Measurements from ENCODE around the gene DEFB127. TPM values are rescaled to one million over a fixed set of nuclear protein-coding genes. Genes with fewer than 3 reads are reported as not detected.
"Not testable (repeated sequence)": the region's sequence is repeated elsewhere in the genome, so short reads cannot be mapped to it uniquely, and the experiment has no call there.

DEFB127 gene, protein sequence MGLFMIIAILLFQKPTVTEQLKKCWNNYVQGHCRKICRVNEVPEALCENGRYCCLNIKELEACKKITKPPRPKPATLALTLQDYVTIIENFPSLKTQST
- polyA plus RNA-seq = not detected
- long read RNA-seq, donor 1 = 0 reads
- long read RNA-seq, donor 2 = 0 reads
- long read RNA-seq, donor 3 = 0 reads
- long read RNA-seq, donor 4 = 0 reads
- long read RNA-seq, donor 5 = 0 reads
- long read RNA-seq, donor 6 = 0 reads
- long read RNA-seq, donor 7 = 0 reads
- long read RNA-seq, donor 8 = 0 reads
- long read RNA-seq, donor 9 = 0 reads
- long read RNA-seq, donor 10 = 0 reads
- long read RNA-seq, donor 11 = 0 reads

DNA sequence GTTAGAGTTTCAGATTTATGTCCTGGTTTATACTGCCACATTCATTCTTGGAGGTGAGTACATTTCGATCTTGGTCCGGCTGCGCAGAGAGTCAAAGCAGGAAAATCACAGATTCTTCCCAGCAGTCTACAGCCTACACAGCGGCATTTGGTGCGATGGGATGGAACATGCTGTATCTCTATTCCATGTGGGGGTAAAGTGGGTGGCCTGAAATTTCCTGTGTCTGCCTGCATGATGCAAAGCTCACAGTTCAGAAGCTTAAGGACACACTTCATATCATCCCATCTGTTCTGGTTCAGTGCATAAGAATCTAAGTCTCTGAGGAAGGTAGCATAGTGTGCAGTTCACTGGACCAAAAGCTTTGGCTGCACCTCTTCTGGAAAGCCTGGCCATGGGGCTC is at the start of gene DEFB127:
Gene DEFB127, plus strand, starts transcription at position 301 of the 400 bp plus-strand sequence. Its CDS starts 91 bp downstream, at position 392.
- H3K9me3 ChIP-seq (ENCODE audit: control insufficient read depth, low read depth, low read length) = no peaks in the 10 kb centered on the region
- H3K27me3 ChIP-seq (ENCODE audit: control insufficient read depth, insufficient read depth, low read length) = no peaks in the 10 kb centered on the region
- no peak within 1 kb of the TSS for H3K4me3 ChIP-seq (ENCODE audit: low read length)
- H3K27ac ChIP-seq (ENCODE audit: low read length) = no peak within 1 kb of the TSS
- no peaks in the 10 kb centered on the region for H3K36me3 ChIP-seq (ENCODE audit: control insufficient read depth, insufficient read depth, low read length)
- H3K4me1 ChIP-seq (ENCODE audit: control insufficient read depth, insufficient read depth, low read length) = no peaks in the 10 kb centered on the region
- WGBS (ENCODE audit: insufficient coverage, low lambda C conversion rate) = no CpG with 5 or more reads among the region's 5 CpGs
- DNase-seq = no peak

DNA sequence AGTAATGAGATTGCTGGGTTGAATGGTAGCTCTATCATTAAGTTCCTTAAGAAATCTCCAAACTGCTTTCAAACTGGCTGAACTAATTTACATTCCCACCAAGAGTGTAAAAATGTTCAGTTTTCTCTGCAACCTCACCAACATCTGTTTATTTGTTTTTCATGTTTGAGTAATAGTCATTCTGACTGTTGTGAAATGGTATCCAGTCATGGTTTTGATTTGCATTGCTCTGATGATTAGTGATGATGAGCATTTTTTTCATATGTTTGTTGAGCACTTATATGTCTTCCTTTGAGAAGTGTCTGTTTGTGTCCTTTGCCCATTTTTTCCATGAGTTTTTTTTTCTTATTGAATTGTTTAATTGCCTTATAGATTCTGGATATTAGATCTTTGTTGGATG is 44.9 kb upstream of the DEFB127 start:
- DNase-seq = no peak
- H3K9me3 ChIP-seq (ENCODE audit: control insufficient read depth, low read depth, low read length) = no peaks in the 10 kb centered on the region
- H3K36me3 ChIP-seq (ENCODE audit: control insufficient read depth, insufficient read depth, low read length) = no peaks in the 10 kb centered on the region
- H3K4me1 ChIP-seq (ENCODE audit: control insufficient read depth, insufficient read depth, low read length) = no peaks in the 10 kb centered on the region
- H3K27me3 ChIP-seq (ENCODE audit: control insufficient read depth, insufficient read depth, low read length) = no peaks in the 10 kb centered on the region
- no peak overlapping the region for H3K4me3 ChIP-seq (ENCODE audit: low read length)
- H3K27ac ChIP-seq (ENCODE audit: low read length) = no peak overlapping the region

GRCh38 chr20:117518-117917 is 39.7 kb upstream of the DEFB127 start:
- Histone ChIP-seq H3K36me3 (ENCODE audit: control insufficient read depth, insufficient read depth, low read length) (no peaks in the 10 kb centered on the region), H3K27ac (ENCODE audit: low read length) (no peak overlapping the region), H3K4me1 (ENCODE audit: control insufficient read depth, insufficient read depth, low read length) (no peaks in the 10 kb centered on the region), H3K9me3 (ENCODE audit: control insufficient read depth, low read depth, low read length) (no peaks in the 10 kb centered on the region), H3K27me3 (ENCODE audit: control insufficient read depth, insufficient read depth, low read length) (no peaks in the 10 kb centered on the region), H3K4me3 (ENCODE audit: low read length) (no peak overlapping the region)
- DNase-seq = no peak

DNA sequence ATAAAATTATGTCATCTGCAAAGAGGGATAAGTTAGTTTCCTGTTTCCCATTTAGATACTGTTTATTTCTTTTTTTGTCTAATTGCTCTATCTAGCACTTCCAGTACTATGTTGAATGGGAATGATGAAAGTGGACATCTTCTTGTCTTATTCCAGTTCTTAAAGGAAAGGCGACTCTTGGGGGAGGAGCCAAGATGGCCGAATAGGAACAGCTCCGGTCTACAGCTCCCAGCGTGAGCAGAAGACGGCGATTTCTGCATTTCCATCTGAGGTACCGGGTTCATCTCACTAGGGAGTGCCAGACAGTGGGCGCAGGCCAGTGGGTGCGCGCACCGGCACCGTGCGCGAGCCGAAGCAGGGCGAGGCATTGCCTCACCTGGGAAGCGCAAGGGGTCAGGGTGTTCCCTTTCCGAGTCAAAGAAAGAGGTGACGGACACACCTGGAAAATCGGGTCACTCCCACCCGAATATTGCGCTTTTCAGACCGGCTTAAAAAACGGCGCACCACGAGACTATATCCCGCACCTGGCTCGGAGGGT is 27.4 kb upstream of the DEFB127 start:
- not testable (repeated sequence) for H3K27ac ChIP-seq (ENCODE audit: low read length); H3K4me3 ChIP-seq (ENCODE audit: low read length); H3K36me3 ChIP-seq (ENCODE audit: control insufficient read depth, insufficient read depth, low read length); H3K27me3 ChIP-seq (ENCODE audit: control insufficient read depth, insufficient read depth, low read length); H3K4me1 ChIP-seq (ENCODE audit: control insufficient read depth, insufficient read depth, low read length); H3K9me3 ChIP-seq (ENCODE audit: control insufficient read depth, low read depth, low read length); DNase-seq
- no CpG with 5 or more reads among the region's 28 CpGs for WGBS (ENCODE audit: insufficient coverage, low lambda C conversion rate)

DNA sequence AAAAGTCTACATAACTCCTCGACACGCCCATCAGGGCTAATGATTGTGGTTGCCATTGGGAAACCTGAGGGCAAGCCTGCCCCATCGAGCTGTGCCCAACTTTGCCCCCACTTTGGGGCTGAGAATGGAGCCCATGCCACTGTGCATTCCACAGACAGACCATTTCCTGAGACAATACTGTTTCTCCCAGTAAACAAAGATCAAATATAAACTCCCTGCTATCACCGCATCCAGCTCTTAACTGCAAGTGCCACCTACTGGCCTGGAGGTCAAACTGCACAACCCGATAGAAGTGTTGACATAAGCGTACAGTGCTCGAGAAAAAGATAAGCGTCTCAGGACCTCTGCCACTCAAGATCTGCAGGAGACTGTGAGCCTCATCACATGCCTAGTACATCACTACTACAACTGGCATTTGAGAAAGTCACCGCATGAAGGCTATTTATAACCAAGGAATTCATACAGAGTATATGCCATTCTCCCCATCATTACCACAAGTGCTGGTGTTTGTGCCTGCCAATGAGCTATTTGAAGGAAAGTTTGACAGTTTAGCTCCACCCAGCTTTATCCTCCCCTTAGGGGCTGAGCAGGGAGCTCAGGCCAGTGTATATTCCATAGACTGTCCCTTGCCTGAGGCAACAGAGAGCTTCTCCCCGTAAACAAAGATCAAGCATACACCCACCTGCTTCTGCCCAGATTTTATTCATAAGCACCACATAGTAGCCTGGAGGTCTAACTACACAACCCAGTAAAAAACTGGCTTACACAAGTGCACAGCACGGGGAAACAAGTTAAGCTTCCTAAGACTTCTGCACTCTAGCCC is 19.4 kb upstream of the DEFB127 start:
- Histone ChIP-seq H3K4me1 (ENCODE audit: control insufficient read depth, insufficient read depth, low read length) (no peaks in the 10 kb centered on the region), H3K27me3 (ENCODE audit: control insufficient read depth, insufficient read depth, low read length) (peaks cover 3% of the 10 kb centered on the region), H3K9me3 (ENCODE audit: control insufficient read depth, low read depth, low read length) (no peaks in the 10 kb centered on the region), H3K27ac (ENCODE audit: low read length) (no peak overlapping the region), H3K4me3 (ENCODE audit: low read length) (no peak overlapping the region), H3K36me3 (ENCODE audit: control insufficient read depth, insufficient read depth, low read length) (no peaks in the 10 kb centered on the region)
- DNase-seq = no peak
- 100% methylated on average over 1 of the region's 11 CpGs for WGBS (ENCODE audit: insufficient coverage, low lambda C conversion rate)

DNA sequence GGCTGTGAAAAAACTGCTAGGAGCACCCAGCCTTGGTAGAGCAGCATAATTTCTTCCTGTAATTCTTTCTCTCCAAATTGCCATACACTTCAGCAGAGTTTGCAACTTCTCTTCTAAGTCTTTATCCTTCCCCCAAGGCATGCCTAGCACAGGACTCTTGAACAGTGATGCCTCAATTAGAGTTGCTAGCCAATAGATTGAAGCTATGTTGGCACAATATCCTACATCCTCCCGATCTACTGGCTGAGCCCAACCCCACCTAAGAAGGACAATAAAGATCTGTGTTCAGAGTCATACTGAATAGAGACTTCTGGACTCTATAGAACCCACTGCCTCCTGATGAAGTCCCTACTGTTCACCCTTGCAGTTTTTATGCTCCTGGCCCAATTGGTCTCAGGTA is 15.0 kb upstream of the DEFB127 start, which contains the start of gene DEFB126:
Gene DEFB126, plus strand, starts transcription at position 301 of the 400 bp plus-strand sequence. Its CDS starts 39 bp downstream, at position 340.
- Histone ChIP-seq H3K36me3 (ENCODE audit: control insufficient read depth, insufficient read depth, low read length) (no peaks in the 10 kb centered on the region), H3K9me3 (ENCODE audit: control insufficient read depth, low read depth, low read length) (no peaks in the 10 kb centered on the region), H3K4me3 (ENCODE audit: low read length) (no peak within 1 kb of the TSS), H3K27ac (ENCODE audit: low read length) (no peak within 1 kb of the TSS), H3K27me3 (ENCODE audit: control insufficient read depth, insufficient read depth, low read length) (peaks cover 5% of the 10 kb centered on the region), H3K4me1 (ENCODE audit: control insufficient read depth, insufficient read depth, low read length) (no peaks in the 10 kb centered on the region)
- WGBS (ENCODE audit: insufficient coverage, low lambda C conversion rate) = no CpG with 5 or more reads among the region's 1 CpG
- DNase-seq = no peak

- Histone ChIP-seq H3K4me3 (ENCODE audit: low read length) (no peak overlapping the region), H3K27ac (ENCODE audit: low read length) (no peak overlapping the region), H3K27me3 (ENCODE audit: control insufficient read depth, insufficient read depth, low read length) (peaks cover 7% of the 10 kb centered on the region), H3K4me1 (ENCODE audit: control insufficient read depth, insufficient read depth, low read length) (no peaks in the 10 kb centered on the region), H3K36me3 (ENCODE audit: control insufficient read depth, insufficient read depth, low read length) (no peaks in the 10 kb centered on the region), H3K9me3 (ENCODE audit: control insufficient read depth, low read depth, low read length) (no peaks in the 10 kb centered on the region)
- DNase-seq = no peak
- WGBS (ENCODE audit: insufficient coverage, low lambda C conversion rate) = no CpG with 5 or more reads among the region's 2 CpGs
These were observed 11.4 kb upstream of the DEFB127 start for GRCh38 chr20:145877-146276.

DNA sequence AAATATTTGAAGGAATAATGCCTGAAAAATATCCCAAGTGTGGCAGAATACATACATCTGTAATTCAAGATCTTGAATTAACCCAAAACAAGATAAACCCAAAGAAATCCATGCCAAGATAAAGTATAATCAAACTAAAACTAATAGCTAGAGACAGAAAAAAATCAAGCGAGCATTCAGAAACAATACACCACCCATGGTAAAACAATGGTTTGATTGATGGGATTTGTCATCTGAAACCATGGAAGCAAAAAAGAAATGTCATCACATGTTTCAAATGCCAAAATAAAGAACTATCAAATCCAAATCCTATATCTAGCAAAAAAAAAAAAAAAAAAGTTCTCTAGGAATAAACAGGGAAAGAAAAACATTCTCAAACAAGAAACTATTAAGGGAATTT is 5.1 kb upstream of the DEFB127 start:
- Histone ChIP-seq H3K4me1 (ENCODE audit: control insufficient read depth, insufficient read depth, low read length) (no peaks in the 10 kb centered on the region), H3K27me3 (ENCODE audit: control insufficient read depth, insufficient read depth, low read length) (peaks cover 3% of the 10 kb centered on the region), H3K4me3 (ENCODE audit: low read length) (no peak overlapping the region), H3K36me3 (ENCODE audit: control insufficient read depth, insufficient read depth, low read length) (no peaks in the 10 kb centered on the region), H3K27ac (ENCODE audit: low read length) (no peak overlapping the region), H3K9me3 (ENCODE audit: control insufficient read depth, low read depth, low read length) (no peaks in the 10 kb centered on the region)
- no peak for DNase-seq
- 88% methylated on average over 1 of the region's 1 CpG for WGBS (ENCODE audit: insufficient coverage, low lambda C conversion rate)

- DNase-seq = no peak
- H3K4me3 ChIP-seq (ENCODE audit: low read length) = no peak overlapping the region
- no peaks in the 10 kb centered on the region for H3K27me3 ChIP-seq (ENCODE audit: control insufficient read depth, insufficient read depth, low read length)
- H3K9me3 ChIP-seq (ENCODE audit: control insufficient read depth, low read depth, low read length) = no peaks in the 10 kb centered on the region
- no peaks in the 10 kb centered on the region for H3K36me3 ChIP-seq (ENCODE audit: control insufficient read depth, insufficient read depth, low read length)
- no peaks in the 10 kb centered on the region for H3K4me1 ChIP-seq (ENCODE audit: control insufficient read depth, insufficient read depth, low read length)
- no peak overlapping the region for H3K27ac ChIP-seq (ENCODE audit: low read length)
- WGBS (ENCODE audit: insufficient coverage, low lambda C conversion rate) = no CpG with 5 or more reads among the region's 3 CpGs
These were observed 7.4 kb downstream of the DEFB127 start for GRCh38 chr20:164618-165017.

GRCh38 chr20:168876-169275 is 11.6 kb downstream of the DEFB127 start:
- Histone ChIP-seq H3K36me3 (ENCODE audit: control insufficient read depth, insufficient read depth, low read length) (no peaks in the 10 kb centered on the region), H3K27ac (ENCODE audit: low read length) (no peak overlapping the region), H3K27me3 (ENCODE audit: control insufficient read depth, insufficient read depth, low read length) (no peaks in the 10 kb centered on the region), H3K4me1 (ENCODE audit: control insufficient read depth, insufficient read depth, low read length) (no peaks in the 10 kb centered on the region), H3K9me3 (ENCODE audit: control insufficient read depth, low read depth, low read length) (no peaks in the 10 kb centered on the region), H3K4me3 (ENCODE audit: low read length) (no peak overlapping the region)
- WGBS (ENCODE audit: insufficient coverage, low lambda C conversion rate) = 60% methylated on average over 1 of the region's 2 CpGs
- DNase-seq = no peak

Data from large intestine (tissue), 12 donors.